ENCODE results near the gene VAV2.

Gene VAV2

DNA sequence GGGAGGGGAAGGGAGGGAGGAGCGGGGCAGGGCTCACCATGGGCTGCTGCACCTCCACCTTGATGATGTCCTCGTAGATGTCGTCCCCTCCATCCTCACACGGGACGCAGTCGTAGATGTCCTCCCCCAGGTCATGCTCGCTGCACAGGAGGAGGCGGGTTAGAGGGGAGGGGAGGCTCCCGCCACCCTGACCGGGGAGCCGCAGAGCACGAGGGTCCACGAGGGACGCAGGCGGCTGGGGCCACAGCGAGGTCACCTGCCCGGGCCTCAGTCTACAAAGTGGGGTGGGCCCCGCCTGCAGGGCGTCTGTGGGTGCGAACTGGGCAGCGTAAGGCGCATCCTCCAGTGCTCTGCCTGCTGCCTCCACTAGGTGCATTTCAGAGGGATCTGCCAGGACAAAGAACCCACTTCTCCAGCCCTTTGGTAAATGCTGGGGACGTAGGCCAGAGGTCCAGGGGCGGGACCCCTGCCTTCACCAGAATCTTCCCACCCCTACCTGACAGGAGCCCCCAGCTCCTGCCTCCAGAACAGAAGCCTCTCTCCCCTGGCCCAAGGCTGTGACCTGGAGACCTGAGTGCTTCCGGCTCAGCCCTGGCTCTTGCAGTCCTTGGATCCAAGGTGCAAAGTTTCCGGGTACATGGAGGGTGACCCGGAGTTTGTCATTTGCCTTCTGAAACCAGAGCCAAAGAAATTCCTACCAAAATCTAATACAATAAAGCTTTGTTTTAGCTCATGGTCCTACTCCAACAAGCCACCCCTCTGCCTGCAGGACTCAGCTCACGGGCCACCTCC lies 179.9 kb downstream of the VAV2 start:
- DNase-seq = no peak

- no peak for DNase-seq
Measured at GRCh38 chr9:133811471-133811870, 180.7 kb downstream of the VAV2 start.

DNA sequence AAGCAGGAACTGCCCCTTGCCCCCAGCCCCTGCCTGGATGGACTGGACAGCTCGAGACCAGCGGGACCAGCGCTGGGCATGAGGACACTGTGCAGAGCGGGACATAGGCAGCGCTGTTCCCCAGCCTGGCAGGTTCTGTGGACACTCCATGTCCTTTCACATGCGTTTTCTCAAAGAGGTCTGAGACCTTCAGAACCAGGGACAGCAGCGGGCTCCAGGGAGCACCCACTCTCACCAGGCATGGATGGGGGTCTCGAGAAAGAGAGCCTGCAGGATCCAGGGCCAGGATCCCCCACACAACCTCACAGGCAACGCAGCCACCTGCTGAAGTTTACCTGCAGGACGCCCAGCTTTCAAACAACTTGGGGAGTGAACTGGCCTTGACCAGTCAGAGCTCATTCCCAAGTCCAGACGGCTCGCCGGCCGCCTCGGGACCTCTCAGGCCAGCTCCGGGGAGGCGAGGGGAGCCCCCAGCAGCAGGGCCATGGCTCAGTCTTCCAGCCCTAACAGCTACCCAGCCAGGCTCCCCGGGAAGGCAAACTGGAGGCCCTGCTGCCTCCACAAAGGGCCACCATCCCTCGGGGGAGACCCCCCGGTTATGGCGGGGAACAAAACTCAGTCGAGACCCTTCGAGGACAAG lies 181.4 kb downstream of the VAV2 start:
- no peak for DNase-seq

GRCh38 chr9:133809335-133809734 lies 182.8 kb downstream of the VAV2 start:
- DNase-seq = no peak

GRCh38 chr9:133807818-133808217 lies 184.3 kb downstream of the VAV2 start:
- no peak for DNase-seq

DNA sequence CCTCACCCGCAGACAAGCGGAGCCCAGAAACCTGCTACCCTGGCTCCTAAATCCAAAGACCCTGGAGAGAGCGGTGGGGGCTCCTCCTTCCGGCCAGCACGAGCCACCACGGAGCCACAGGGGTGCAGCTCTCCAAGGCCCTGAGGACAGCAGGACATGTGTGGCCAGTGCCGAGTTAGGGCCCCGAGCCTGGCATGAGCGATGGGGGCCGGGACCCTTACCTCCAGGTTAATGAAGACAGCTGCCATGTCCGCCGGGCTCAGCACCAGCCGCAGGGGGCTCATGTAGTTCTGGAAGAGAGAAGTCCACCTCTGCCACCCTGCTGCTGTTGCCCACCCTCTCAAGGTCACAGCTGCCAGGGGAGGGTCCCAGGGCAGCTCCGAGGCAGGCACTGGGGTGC lies 185.1 kb downstream of the VAV2 start:
- DNase-seq = no peak

- no peak for DNase-seq
Measured at GRCh38 chr9:133806623-133807010, 185.5 kb downstream of the VAV2 start.

DNA sequence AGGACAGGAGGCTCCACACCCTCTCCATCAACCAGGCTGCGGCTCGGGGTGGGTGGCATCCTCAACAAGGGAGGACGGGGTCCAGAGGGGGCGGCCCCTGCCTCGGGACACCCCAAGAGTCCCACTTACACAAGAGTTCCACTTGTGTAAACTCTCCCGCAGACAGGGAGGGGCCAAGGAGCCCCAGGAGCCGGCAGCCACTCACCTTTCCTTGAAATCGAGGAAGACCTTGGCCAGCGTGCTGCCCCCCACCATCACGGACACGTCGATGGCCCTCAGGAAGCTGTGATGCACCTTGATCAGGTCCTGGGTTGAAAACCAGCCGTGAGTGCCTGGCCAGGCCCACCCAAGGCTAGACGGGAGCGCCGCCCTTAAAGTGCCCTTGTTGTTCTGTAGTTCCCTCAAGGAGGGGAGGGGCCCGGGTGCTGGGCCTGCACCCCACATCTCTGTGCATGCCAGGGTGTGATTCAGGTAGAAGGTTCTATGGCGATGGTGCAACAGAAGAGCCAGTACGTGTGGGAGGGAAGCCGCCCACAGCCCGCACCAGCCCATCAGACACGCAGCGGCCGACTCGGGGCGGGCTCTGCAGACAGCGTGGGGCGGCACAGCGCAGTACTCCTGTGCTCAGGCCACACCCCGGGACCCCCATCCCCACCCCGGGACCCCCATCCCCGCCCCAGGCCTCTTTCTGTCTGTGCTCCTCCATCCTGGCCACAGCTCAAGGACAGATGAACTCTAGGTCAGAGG lies 186.1 kb downstream of the VAV2 start:
- DNase-seq = no peak

DNA sequence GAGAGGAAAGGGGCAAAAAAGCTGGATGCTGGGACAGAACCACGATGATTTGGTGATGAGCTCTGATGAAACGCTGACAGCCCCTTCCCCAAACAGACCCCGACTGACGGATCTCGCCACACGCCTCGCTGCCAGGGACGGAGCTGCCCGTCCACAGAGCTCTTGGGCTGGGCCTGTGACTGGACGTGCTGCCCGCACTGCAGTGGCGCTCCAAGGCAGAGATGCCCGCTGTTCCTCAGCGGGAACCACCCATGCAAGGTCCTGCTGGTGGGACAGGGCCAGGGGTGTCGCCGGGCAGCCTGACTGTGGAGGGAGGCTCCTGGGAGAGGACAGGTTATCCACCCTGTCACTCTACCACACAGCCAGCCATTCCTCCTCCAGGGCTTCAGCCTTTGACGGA lies 187.9 kb downstream of the VAV2 start:
- no peak for DNase-seq

- no peak for DNase-seq
Measured at GRCh38 chr9:133803745-133804144, 188.4 kb downstream of the VAV2 start.

- no peak for DNase-seq
Measured at GRCh38 chr9:133803028-133803585, 189.0 kb downstream of the VAV2 start.

DNA sequence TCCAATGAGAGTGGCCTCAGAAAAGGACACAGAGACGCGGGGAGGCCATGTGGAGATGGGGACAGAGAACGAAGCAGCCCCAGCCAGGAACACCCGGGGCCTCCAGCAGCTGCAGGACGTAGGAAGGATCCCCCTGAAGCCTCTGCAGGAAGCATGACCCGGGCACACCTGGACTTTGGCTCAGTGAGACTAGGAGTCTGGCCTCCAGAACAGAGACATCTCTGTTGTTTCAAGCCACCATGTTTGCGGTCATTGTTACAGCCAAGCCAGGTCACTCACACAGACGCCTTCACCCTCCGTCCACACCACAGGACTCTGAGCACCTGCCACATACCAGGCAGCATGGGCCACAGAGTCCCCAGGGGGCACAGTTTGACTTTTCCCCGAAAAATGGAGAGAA lies 190.4 kb downstream of the VAV2 start:
- DNase-seq = no peak

- DNase-seq = no peak
Measured at GRCh38 chr9:133800266-133800665, 191.9 kb downstream of the VAV2 start.

GRCh38 chr9:133799716-133800115 lies 192.4 kb downstream of the VAV2 start:
- DNase-seq = no peak

- no peak for DNase-seq
Measured at GRCh38 chr9:133799106-133799505, 193.0 kb downstream of the VAV2 start.

GRCh38 chr9:133798160-133798559 lies 194.0 kb downstream of the VAV2 start:
- no peak for DNase-seq

- no peak for DNase-seq
Measured at GRCh38 chr9:133797406-133798105, 194.6 kb downstream of the VAV2 start.

DNA sequence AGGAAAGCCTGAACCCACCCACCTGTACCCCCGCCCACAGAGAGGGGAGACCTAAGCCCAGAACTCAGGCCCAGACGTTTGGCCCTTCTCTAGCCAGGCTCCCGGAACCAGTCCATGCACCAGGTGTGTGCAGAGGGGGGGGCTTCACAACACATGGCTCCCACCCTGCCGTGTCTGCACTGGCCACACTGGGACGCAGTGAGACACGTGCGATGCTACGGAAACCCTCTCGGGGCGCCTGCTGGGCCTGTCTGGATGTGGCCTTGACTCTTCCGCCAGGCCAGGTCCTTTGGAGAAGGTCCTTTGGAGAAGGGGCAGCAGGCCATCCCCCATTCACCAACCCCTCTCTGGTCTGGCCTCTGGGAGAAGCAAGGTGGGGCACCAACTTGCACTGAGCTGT lies 195.6 kb downstream of the VAV2 start:
- DNase-seq = no peak

DNA sequence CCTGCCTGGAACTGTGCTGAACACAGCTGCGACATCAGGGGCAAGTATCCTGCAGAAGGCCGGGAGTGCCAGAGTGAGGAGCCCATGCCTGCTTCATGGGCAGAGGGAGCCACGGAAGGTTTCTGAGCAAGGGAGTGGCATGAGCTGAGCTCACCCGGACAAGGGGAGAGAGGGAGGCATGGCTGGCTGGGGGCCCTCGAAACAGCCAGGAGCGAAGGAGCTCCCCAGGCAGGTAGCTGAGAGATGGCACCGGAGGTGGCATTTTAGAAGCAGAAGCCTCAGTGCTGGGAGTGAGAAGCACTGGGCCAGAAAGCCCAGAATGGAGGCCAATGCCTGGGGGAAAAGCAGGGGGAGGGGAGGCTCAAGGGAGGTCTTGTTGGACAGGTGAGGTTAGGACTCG lies 197.1 kb downstream of the VAV2 start:
- no peak for DNase-seq

- DNase-seq = no peak
Measured at GRCh38 chr9:133794016-133794760, 197.9 kb downstream of the VAV2 start.

DNA sequence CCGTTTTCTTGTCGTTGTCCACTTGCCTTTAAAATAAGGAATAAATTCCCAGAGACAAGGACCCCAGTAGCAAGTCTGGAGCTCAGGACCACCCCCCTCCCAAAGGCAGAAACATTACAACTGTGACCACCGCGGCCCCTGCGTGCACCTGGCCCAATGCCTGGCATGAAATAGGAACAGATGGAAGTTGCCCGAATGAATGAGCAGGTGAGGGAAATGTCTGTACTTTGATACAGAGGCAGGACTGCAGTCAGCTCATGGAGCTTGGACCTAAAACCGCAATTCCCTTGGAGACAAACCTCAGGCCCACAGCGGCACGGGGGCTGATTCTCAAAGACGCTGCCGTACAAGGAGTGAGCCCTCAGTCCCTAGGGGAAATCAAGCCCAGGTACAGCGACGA lies 198.7 kb downstream of the VAV2 start:
- DNase-seq = no peak
